ENCODE measurements around the gene AMOTL2.

AMOTL2 gene

DNA sequence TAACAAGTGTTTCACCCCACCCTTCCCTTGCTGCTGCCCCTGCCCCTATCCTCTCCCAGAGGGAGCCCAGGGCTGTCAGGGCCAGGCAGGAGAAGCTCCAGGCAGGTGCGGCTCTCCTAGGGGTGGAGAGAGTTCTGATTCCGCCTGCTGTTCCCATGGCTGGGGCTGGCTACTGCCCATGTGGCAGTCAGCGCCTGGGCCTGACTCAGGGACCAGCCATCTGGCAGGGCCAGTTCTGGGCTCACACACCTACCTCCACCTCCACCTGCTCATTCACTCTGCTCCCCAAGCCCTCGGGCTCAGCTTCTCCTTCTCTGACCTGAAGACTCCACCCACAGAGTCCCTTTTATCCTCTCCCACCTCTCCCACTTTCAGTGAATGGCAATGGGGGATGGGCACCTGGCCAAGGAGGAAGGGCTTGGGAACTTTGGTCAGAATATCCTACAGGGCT is 23.4 kb downstream of the AMOTL2 start:
- TF ChIP-seq, protein P1, sequence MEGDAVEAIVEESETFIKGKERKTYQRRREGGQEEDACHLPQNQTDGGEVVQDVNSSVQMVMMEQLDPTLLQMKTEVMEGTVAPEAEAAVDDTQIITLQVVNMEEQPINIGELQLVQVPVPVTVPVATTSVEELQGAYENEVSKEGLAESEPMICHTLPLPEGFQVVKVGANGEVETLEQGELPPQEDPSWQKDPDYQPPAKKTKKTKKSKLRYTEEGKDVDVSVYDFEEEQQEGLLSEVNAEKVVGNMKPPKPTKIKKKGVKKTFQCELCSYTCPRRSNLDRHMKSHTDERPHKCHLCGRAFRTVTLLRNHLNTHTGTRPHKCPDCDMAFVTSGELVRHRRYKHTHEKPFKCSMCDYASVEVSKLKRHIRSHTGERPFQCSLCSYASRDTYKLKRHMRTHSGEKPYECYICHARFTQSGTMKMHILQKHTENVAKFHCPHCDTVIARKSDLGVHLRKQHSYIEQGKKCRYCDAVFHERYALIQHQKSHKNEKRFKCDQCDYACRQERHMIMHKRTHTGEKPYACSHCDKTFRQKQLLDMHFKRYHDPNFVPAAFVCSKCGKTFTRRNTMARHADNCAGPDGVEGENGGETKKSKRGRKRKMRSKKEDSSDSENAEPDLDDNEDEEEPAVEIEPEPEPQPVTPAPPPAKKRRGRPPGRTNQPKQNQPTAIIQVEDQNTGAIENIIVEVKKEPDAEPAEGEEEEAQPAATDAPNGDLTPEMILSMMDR (IDR thresholded peaks at IDR 0.05; ENCODE audit: low read depth, low read length), result no peak

DNA sequence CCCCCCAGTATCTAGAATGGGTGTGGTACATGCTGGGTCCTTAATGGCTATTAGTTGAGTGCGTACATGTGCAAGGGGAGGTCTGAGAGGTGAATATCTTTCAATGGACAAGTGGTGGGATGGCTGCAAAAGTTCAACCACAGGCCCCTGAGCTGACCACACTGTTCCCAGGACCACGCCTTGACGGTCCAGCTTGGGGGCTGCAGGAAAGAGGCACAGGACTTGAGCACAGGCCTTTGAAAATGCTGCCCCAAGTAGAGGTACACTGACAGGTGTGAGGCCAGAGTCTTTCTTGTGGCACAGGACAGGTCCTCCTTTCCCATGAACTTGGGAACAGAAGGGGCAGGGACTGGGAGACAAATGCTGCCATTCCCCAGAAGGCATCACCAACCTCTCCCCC is 24.0 kb downstream of the AMOTL2 start:
- H3K4me3 ChIP-seq (ENCODE audit: low read depth, low read length), result no peak overlapping the region
- TF ChIP-seq, protein P1 (IDR thresholded peaks at IDR 0.05; ENCODE audit: low read depth, low read length), result no peak

More for the DNA sequence above, 23.4 kb downstream of the AMOTL2 start:
- no peak overlapping the region for H3K4me3 ChIP-seq (ENCODE audit: low read depth, low read length)

GRCh38 chr3:134348524-134348923 is 25.7 kb downstream of the AMOTL2 start:
- TF ChIP-seq, protein P1 (IDR thresholded peaks at IDR 0.05; ENCODE audit: low read depth, low read length), result no peak
- H3K4me3 ChIP-seq (ENCODE audit: low read depth, low read length), result no peak overlapping the region

GRCh38 chr3:134347551-134347950 is 26.7 kb downstream of the AMOTL2 start:
- TF ChIP-seq, protein P1 (IDR thresholded peaks at IDR 0.05; ENCODE audit: low read depth, low read length), result no peak
- H3K4me3 ChIP-seq (ENCODE audit: low read depth, low read length), result no peak overlapping the region

GRCh38 chr3:134346744-134347143 is 27.5 kb downstream of the AMOTL2 start:
- no peak overlapping the region for H3K4me3 ChIP-seq (ENCODE audit: low read depth, low read length)
- TF ChIP-seq, protein P1 (IDR thresholded peaks at IDR 0.05; ENCODE audit: low read depth, low read length), result no peak

DNA sequence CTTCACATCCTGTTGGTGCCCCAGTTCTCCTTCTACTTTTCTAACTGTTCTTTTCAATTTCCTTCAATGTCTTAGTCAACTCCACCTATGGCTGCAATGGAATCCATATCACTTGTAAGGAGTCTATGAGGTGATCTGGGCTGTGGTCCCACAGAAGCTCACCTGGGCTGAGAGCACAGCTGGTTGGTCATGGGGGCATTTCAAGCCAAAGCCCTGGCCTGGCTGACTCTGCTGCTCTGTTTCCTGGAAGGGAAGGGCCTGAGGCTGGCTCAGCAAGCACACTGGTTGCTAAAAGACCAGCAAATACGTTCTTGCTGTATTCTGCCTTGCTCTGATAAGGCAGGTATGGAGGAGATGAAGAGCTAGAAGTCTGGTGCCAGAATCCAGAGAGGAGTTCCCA is 29.0 kb downstream of the AMOTL2 start:
- H3K4me3 ChIP-seq (ENCODE audit: low read depth, low read length), result no peak overlapping the region
- TF ChIP-seq, protein P1 (IDR thresholded peaks at IDR 0.05; ENCODE audit: low read depth, low read length), result no peak

DNA sequence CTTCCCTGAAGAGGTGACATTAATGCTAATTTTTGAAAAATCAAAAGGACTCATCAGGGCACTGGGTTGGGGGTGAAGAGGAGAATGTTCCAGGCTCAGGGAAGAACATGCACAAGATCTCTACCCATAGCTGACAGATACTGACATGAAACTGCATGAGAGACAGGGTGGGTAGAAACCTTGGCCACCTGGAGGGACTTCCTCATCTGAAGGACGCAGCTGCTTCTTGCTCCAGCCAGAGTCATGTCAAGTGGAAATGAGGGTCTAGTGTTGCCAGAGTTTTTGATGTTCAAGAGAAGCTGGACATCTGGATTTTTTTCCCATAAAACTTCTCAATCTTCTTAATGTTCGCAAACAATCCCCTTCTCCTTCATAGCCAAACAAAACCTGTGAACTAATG is 29.7 kb downstream of the AMOTL2 start:
- TF ChIP-seq, protein P1 (IDR thresholded peaks at IDR 0.05; ENCODE audit: low read depth, low read length), result no peak
- no peak overlapping the region for H3K4me3 ChIP-seq (ENCODE audit: low read depth, low read length)

Measured in WI38 (cell line).